Measurements from ENCODE around the gene ADRA2C. TPM values are rescaled to one million over a fixed set of nuclear protein-coding genes. Genes with fewer than 3 reads are reported as not detected.

ADRA2C gene
- total and polyA plus RNA-seq, 10 donors: 9.4 to 42.1 (median 29.1) TPM

DNA sequence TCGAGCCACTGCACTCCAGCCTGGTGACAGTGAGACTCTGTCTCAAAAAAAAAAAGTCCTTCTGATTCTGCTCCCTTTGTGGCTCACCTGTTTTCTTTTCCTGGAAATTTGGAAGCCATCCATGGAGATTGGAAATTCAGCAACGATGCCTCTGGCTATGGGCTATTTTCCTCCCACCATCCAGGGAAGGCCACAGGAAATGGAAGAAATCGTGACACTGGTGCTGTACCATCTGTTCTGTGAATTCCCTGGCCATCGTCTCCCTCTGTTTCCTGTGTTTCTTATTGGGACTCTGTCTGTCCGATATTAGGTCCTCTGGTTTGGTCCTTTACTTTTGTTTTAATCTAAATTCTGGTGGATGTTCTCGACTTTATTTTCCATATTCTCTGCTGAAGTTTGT, 29.4 kb upstream of the ADRA2C start:
- 39 to 48% (median 43%) methylated on average over 6 of the region's 6 CpGs for WGBS, 5 donors
- Histone ChIP-seq H3K27me3 (replicated peaks in 1 of 7) (peaks cover 0 to 51% (median 0%) of the 10 kb centered on the region in 7 donors), H3K27ac (peak overlapping the region in 2 of 8 donors; percentile 3 to 26), H3K36me3 (no peaks in the 10 kb centered on the region), H3K4me1 (no peaks in the 10 kb centered on the region), H3K4me3 (no peak overlapping the region), H3K9me3 (no peaks in the 10 kb centered on the region)
- intact Hi-C loops (cut with DNase I; ENCODE audit: low total_unique reads): no loop called here
- TF ChIP-seq CTCF (IDR thresholded peaks at IDR 0.05 in 8 of 11, conservative IDR thresholded peaks at IDR 0.05 in 3 of 11) (no peak), POLR2A (IDR thresholded peaks at IDR 0.05) (no peak)
- DNase-seq: no peak

DNA sequence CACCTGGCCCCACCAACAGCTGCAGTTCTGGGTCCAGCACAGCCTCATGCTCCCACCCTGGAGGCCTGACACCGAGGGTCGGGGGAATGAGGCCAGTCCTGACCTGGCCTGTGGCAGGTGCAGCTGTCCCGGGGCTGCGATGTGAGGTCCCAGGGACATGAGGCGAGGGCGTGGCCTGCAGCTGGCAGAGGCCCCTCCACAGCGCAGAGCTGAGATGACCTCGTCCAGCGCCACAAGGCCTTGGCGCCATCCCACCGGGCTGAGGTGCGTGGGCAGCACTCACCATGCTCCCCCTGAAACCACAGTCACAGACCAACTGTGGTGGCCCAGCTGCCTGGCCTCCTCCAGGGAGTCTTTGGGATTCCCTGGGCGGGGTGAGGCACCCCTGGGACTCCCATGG, 26.6 kb upstream of the ADRA2C start:
- WGBS, 5 donors: 84 to 100% (median 88%) methylated on average over 4 to 13 of the region's 13 CpGs
- peaks cover 0 to 11% (median 4%) of the 10 kb centered on the region in 8 donors for H3K9me3 ChIP-seq
- no peaks in the 10 kb centered on the region for H3K4me1 ChIP-seq
- peaks cover 0 to 72% (median 13%) of the 10 kb centered on the region in 7 donors for H3K27me3 ChIP-seq (replicated peaks in 1 of 7)
- no peaks in the 10 kb centered on the region for H3K36me3 ChIP-seq
- DNase-seq: no peak
- peak overlapping the region in 1 of 8 donors; percentile 21 for H3K27ac ChIP-seq
- TF ChIP-seq POLR2A (IDR thresholded peaks at IDR 0.05): no peak
- TF ChIP-seq POLR2AphosphoS5 (IDR thresholded peaks at IDR 0.05): no peak
- TF ChIP-seq CTCF (IDR thresholded peaks at IDR 0.05 in 8 of 11, conservative IDR thresholded peaks at IDR 0.05 in 3 of 11): no peak
- H3K4me3 ChIP-seq: no peak overlapping the region
- intact Hi-C loops (cut with DNase I; ENCODE audit: low total_unique reads): no loop called here

DNA sequence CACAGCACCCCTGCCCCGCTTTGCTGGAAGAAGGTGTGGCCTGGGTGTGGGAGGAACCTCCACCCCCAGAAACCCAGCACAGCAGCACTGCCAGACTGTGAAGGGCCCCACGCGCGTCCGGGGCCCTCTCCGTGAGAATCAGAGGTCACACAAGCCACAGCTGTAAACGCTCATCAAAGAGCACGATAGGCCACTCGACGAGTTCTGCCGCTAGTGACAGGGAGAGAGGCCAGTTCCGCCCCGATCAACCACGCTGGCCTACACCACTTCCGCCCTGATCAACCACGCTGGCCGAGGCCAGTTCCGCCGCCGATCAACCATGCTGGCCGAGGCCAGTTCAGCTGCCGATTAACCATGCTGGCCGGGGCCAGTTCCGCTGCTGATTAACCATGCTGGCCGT, 25.9 kb upstream of the ADRA2C start:
- intact Hi-C loops (cut with DNase I; ENCODE audit: low total_unique reads): no loop called here
- Histone ChIP-seq H3K27ac (no peak overlapping the region), H3K36me3 (no peaks in the 10 kb centered on the region), H3K4me1 (no peaks in the 10 kb centered on the region), H3K4me3 (no peak overlapping the region), H3K27me3 (replicated peaks in 1 of 7) (peaks cover 0 to 74% (median 13%) of the 10 kb centered on the region in 7 donors), H3K9me3 (peaks cover 0 to 11% (median 4%) of the 10 kb centered on the region in 8 donors)
- TF ChIP-seq POLR2A (IDR thresholded peaks at IDR 0.05) (no peak), POLR2AphosphoS5 (IDR thresholded peaks at IDR 0.05) (no peak), CTCF (IDR thresholded peaks at IDR 0.05 in 8 of 11, conservative IDR thresholded peaks at IDR 0.05 in 3 of 11) (no peak)
- no peak for DNase-seq
- WGBS, 5 donors: 75 to 83% (median 81%) methylated on average over 17 to 25 of the region's 25 CpGs

- Histone ChIP-seq H3K36me3 (no peaks in the 10 kb centered on the region), H3K9me3 (peaks cover 0 to 11% (median 4%) of the 10 kb centered on the region in 8 donors), H3K4me3 (no peak overlapping the region), H3K4me1 (no peaks in the 10 kb centered on the region), H3K27me3 (replicated peaks in 1 of 7) (peaks cover 0 to 78% (median 13%) of the 10 kb centered on the region in 7 donors), H3K27ac (no peak overlapping the region)
- intact Hi-C loops (cut with DNase I; ENCODE audit: low total_unique reads): no loop called here
- TF ChIP-seq POLR2AphosphoS5 (IDR thresholded peaks at IDR 0.05) (no peak), CTCF (IDR thresholded peaks at IDR 0.05 in 8 of 11, conservative IDR thresholded peaks at IDR 0.05 in 3 of 11) (no peak), POLR2A (IDR thresholded peaks at IDR 0.05) (no peak)
- WGBS, 5 donors: 85 to 90% (median 87%) methylated on average over 14 to 19 of the region's 19 CpGs
- no peak for DNase-seq
Observed at GRCh38 chr4:3741217-3742011, 24.8 kb upstream of the ADRA2C start.

Measured in spleen (tissue), 11 donors.